Measurements from ENCODE around the gene ADAMTS1.

Gene ADAMTS1

GRCh38 chr21:26797878-26798456 is 47.2 kb downstream of the ADAMTS1 start:
- in situ Hi-C loops (cut with HindIII; ENCODE audit: low pct_ligation_motif_present, low pct_unique_long_range_greater_than_20kb, low sequenced_read_pairs) = no loop called here
- no peak for DNase-seq

GRCh38 chr21:26795866-26796329 is 49.3 kb downstream of the ADAMTS1 start:
- DNase-seq = no peak
- in situ Hi-C loops (cut with HindIII; ENCODE audit: low pct_ligation_motif_present, low pct_unique_long_range_greater_than_20kb, low sequenced_read_pairs) = no loop called here

- in situ Hi-C loops (cut with HindIII; ENCODE audit: low pct_ligation_motif_present, low pct_unique_long_range_greater_than_20kb, low sequenced_read_pairs) = no loop called here
These were observed 49.8 kb downstream of the ADAMTS1 start for GRCh38 chr21:26795412-26795805.

GRCh38 chr21:26794597-26795411 is 50.4 kb downstream of the ADAMTS1 start:
- in situ Hi-C loops (cut with HindIII; ENCODE audit: low pct_ligation_motif_present, low pct_unique_long_range_greater_than_20kb, low sequenced_read_pairs) = no loop called here

More at GRCh38 chr21:26795412-26795805, 49.8 kb downstream of the ADAMTS1 start:
- DNase-seq = no peak

GRCh38 chr21:26790296-26790695 is 54.9 kb downstream of the ADAMTS1 start:
- DNase-seq = no peak
- in situ Hi-C loops (cut with HindIII; ENCODE audit: low pct_ligation_motif_present, low pct_unique_long_range_greater_than_20kb, low sequenced_read_pairs) = no loop called here

More at GRCh38 chr21:26794597-26795411, 50.4 kb downstream of the ADAMTS1 start:
- DNase-seq = no peak

- in situ Hi-C loops (cut with HindIII; ENCODE audit: low pct_ligation_motif_present, low pct_unique_long_range_greater_than_20kb, low sequenced_read_pairs) = no loop called here
These were observed 56.4 kb downstream of the ADAMTS1 start for GRCh38 chr21:26788790-26789189.

More at GRCh38 chr21:26788790-26789189, 56.4 kb downstream of the ADAMTS1 start:
- DNase-seq = no peak

Measured in ACHN (cell line).